HEK293 (cell line): ENCODE data around the gene PRR22.
"Not testable (repeated sequence)": the region's sequence is repeated elsewhere in the genome, so short reads cannot be mapped to it uniquely, and the experiment has no call there.

Source experiments
- ZNF133 ChIP-seq: fragments of 450-650 bp; formaldehyde crosslinking; IDR thresholded peaks from 2 replicates; pipeline ENCODE4 v1.5.1; 2016; ENCODE audit warnings: missing biosample characterization, missing genetic modification characterization
- ZNF19 ChIP-seq: fragments of 450-650 bp; formaldehyde crosslinking; IDR thresholded peaks from 2 replicates; pipeline ENCODE4; 2016; ENCODE audit warnings: missing biosample characterization, missing genetic modification characterization, low read depth

GRCh38 chr19:5744999-5745398 lies 39.5 kb downstream of the PRR22 start:
- TF ChIP-seq ZNF133, ZNF19 (tag by site-specific recombination): not testable (repeated sequence)
